Neutrophil (primary cell): ENCODE measurements around the gene C17orf67.

Experiments used
- H3K27ac ChIP-seq: fragments of 200-600 bp; sonication (generic); 2 replicates; pipeline ENCODE4 v1.5.1; 2016; ENCODE audit warnings: mild to moderate bottlenecking, moderate library complexity
- H3K27me3 ChIP-seq: fragments of 200-600 bp; sonication (generic); 2 replicates; pipeline ENCODE4 v1.6.0; 2016; ENCODE audit warnings: mild to moderate bottlenecking
- H3K36me3 ChIP-seq: fragments of 200-600 bp; sonication (generic); 2 replicates; pipeline ENCODE4 v1.5.1; 2017
- H3K4me1 ChIP-seq, 2 experiments: fragments of 200-600 bp in 1 of 2; sonication (generic) in 1 of 2; 1 replicate in 1 of 2; 2 replicates in 1 of 2; pipeline versions ENCODE4 v1.5.1 to v1.6.1; 2013 to 2016; ENCODE audit warnings: low read depth in 1 of 2, low read length in 1 of 2, mild to moderate bottlenecking in 1 of 2, moderate library complexity in 1 of 2; ENCODE audit not compliant: control insufficient read depth in 1 of 2, insufficient read depth in 1 of 2
- H3K4me3 ChIP-seq, 2 experiments: fragments of 200-600 bp in 1 of 2; sonication (generic) in 1 of 2; 1 replicate in 1 of 2; 2 replicates in 1 of 2; pipeline ENCODE4 v1.5.1; 2013 to 2016; ENCODE audit warnings: low read depth in 1 of 2, low read length in 1 of 2, mild to moderate bottlenecking in 1 of 2, moderate library complexity in 1 of 2
- H3K9me3 ChIP-seq: fragments of 200-600 bp; sonication (generic); 2 replicates; pipeline ENCODE4 v1.5.1; 2016
- CTCF ChIP-seq: fragments of 200-600 bp; sonication (generic); IDR thresholded peaks from 2 replicates; pipeline ENCODE4 v1.5.1; 2016; ENCODE audit warnings: antibody characterized with exemption

The C17orf67 gene

GRCh38 chr17:56833057-56833808 is 487 bp downstream of the C17orf67 start:
- Histone ChIP-seq H3K27me3 (peaks cover 36% of the 10 kb centered on the region), H3K27ac (peak overlapping the region; percentile 71), H3K9me3 (no peaks in the 10 kb centered on the region), H3K4me3 (peak overlapping the region; percentile 78 to 87), H3K4me1 (peaks cover 25 to 26% of the 10 kb centered on the region in 2 experiments), H3K36me3 (no peaks in the 10 kb centered on the region)
- TF ChIP-seq CTCF: no peak

- no peaks in the 10 kb centered on the region for H3K36me3 ChIP-seq
- H3K4me3 ChIP-seq: peak overlapping the region in 1 of 2 experiments; percentile 78
- H3K27me3 ChIP-seq: peaks cover 36% of the 10 kb centered on the region
- H3K9me3 ChIP-seq: no peaks in the 10 kb centered on the region
- no peak for TF ChIP-seq CTCF
- peaks cover 25 to 26% of the 10 kb centered on the region in 2 experiments for H3K4me1 ChIP-seq
- no peak overlapping the region for H3K27ac ChIP-seq
Measured at GRCh38 chr17:56832446-56832845, 1.3 kb downstream of the C17orf67 start.

- peaks cover 25 to 26% of the 10 kb centered on the region in 2 experiments for H3K4me1 ChIP-seq
- H3K4me3 ChIP-seq: no peak overlapping the region
- H3K27me3 ChIP-seq: peaks cover 31% of the 10 kb centered on the region
- H3K36me3 ChIP-seq: no peaks in the 10 kb centered on the region
- H3K27ac ChIP-seq: no peak overlapping the region
- no peak for TF ChIP-seq CTCF
- no peaks in the 10 kb centered on the region for H3K9me3 ChIP-seq
Measured at GRCh38 chr17:56831369-56832095, 2.2 kb downstream of the C17orf67 start.

GRCh38 chr17:56830726-56831368 is 2.9 kb downstream of the C17orf67 start:
- no peaks in the 10 kb centered on the region for H3K9me3 ChIP-seq
- no peak overlapping the region for H3K27ac ChIP-seq
- peaks cover 25 to 26% of the 10 kb centered on the region in 2 experiments for H3K4me1 ChIP-seq
- no peak for TF ChIP-seq CTCF
- no peaks in the 10 kb centered on the region for H3K36me3 ChIP-seq
- peaks cover 24% of the 10 kb centered on the region for H3K27me3 ChIP-seq
- no peak overlapping the region for H3K4me3 ChIP-seq

GRCh38 chr17:56826611-56827414 is 6.9 kb downstream of the C17orf67 start:
- Histone ChIP-seq H3K27ac (no peak overlapping the region), H3K9me3 (no peaks in the 10 kb centered on the region), H3K36me3 (no peaks in the 10 kb centered on the region), H3K4me1 (no peaks in the 10 kb centered on the region), H3K4me3 (no peak overlapping the region), H3K27me3 (no peaks in the 10 kb centered on the region)
- TF ChIP-seq CTCF: no peak
